Measurements from ENCODE around the gene EBI3. TPM values are rescaled to one million over a fixed set of nuclear protein-coding genes. Genes with fewer than 3 reads are reported as not detected.

Gene EBI3
- total and polyA plus RNA-seq, 2 of the 8 experiments (the other 6 are each of a cell fraction or from before 2014, with no cell fraction given) = 0.99 to 8.4 TPM

DNA sequence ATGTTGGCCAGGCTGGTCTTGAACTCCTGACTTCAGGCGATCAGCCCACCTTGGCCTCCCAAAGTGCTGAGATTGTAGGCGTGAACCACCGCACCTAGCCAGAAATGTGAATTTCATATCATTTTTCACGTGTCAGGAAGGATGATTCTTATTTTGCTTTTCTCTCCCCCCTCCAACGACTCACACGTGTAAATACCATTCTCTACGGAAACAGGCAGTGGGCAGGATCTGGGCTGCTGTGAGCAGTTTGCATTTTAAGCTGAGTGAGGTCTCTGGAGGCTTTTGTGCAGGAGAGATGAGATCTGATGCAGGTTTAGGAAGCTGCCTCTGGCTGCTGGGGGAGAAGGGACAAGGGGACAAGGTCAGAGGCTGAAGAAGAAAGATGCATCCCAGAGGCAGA, 35.0 kb upstream of the EBI3 start:
- ChIA-PET CTCF (ENCODE audit: partially characterized antibody) (interaction anchor here (0.5 to 4.4 kb wide), 5 partner anchors 27 to 869 kb away, joined by 3 to 18 read pairs (median 3); no protein-coding TSS in a partner anchor), POLR2A (ENCODE audit: partially characterized antibody) (no interaction called here)
- WGBS, 2 experiments (ENCODE audit: extremely low coverage in 1 of 2, insufficient coverage in 1 of 2, insufficient read length in 1 of 2, insufficient replicate concordance in 2 of 2, low coverage in 1 of 2, low lambda C conversion rate in 2 of 2, missing lambda C conversion rate in 1 of 2) = 75% methylated on average over 7 of the region's 7 CpGs; no CpG with 5 or more reads in 1 of the 2 experiments
- TF ChIP-seq CTBP2 (IDR thresholded peaks at IDR 0.05; ENCODE audit: borderline replicate concordance, insufficient read depth, insufficient read length, low read length) = no peak

More for the DNA sequence above, 35.0 kb upstream of the EBI3 start:
- H4K91ac ChIP-seq (replicated peaks; ENCODE audit: insufficient read length, low read length) = no peak overlapping the region
- H3K27ac ChIP-seq (ENCODE audit: low read depth, low read length) = no peak overlapping the region
- no peak overlapping the region for H2AK5ac ChIP-seq (ENCODE audit: low read depth, low read length)
- no peak for FAIRE-seq
- no peak overlapping the region for H2BK15ac ChIP-seq (ENCODE audit: low read length)
- no peak overlapping the region for H2BK120ac ChIP-seq (replicated peaks; ENCODE audit: low read depth, low read length)
- H2BK5ac ChIP-seq (ENCODE audit: low read depth, low read length) = no peak overlapping the region
- DNase-seq (ENCODE audit: low read depth in 1 of 2, low spot score in 2 of 2) = no peak
- no peaks in the 10 kb centered on the region for H3K9me3 ChIP-seq (ENCODE audit: insufficient read depth in 2 of 2, low read depth in 1 of 2, low read length in 1 of 2)
- no peak overlapping the region for H3K23ac ChIP-seq (ENCODE audit: insufficient read length)
- no peak overlapping the region for H3K4me2 ChIP-seq (ENCODE audit: insufficient read depth in 1 of 2, low read depth in 2 of 2, low read length in 2 of 2)
- H3K9ac ChIP-seq (replicated peaks in 1 of 4; ENCODE audit: extremely low read depth in 1 of 4, low read depth in 3 of 4, low read length in 3 of 4) = no peak overlapping the region
- H3K4ac ChIP-seq (replicated peaks; ENCODE audit: insufficient read length, low read depth, low read length) = no peak overlapping the region
- no peak overlapping the region for H2AFZ ChIP-seq (ENCODE audit: low read length)
- H3K79me1 ChIP-seq (ENCODE audit: low read depth, low read length) = no peaks in the 10 kb centered on the region
- no peak overlapping the region for H3K14ac ChIP-seq (ENCODE audit: insufficient read length)
- H3K27me3 ChIP-seq (replicated peaks in 1 of 4; ENCODE audit: control insufficient read depth in 3 of 4, extremely low read depth in 1 of 4, insufficient read depth in 3 of 4, low read length in 3 of 4) = peaks cover 0 to 7% (median 3%) of the 10 kb centered on the region in 4 experiments; a peak in 2 of 7 replicates
- H3K4me1 ChIP-seq (replicated peaks in 1 of 4; ENCODE audit: control insufficient read depth in 3 of 4, insufficient read depth in 4 of 4, low read length in 3 of 4) = peaks cover 0 to 2% (median 0%) of the 10 kb centered on the region in 4 experiments; a peak in 3 of 7 replicates
- H4K5ac ChIP-seq (ENCODE audit: insufficient read length, low read depth, low read length) = no peak overlapping the region
- H2BK12ac ChIP-seq (ENCODE audit: low read depth, low read length) = no peak overlapping the region
- no peaks in the 10 kb centered on the region for H3K79me2 ChIP-seq (ENCODE audit: control insufficient read depth in 1 of 2, insufficient read depth in 2 of 2, low read length in 2 of 2)
- H3K4me3 ChIP-seq (ENCODE audit: extremely low read depth in 1 of 4, insufficient read depth in 2 of 4, low read depth in 3 of 4, low read length in 4 of 4) = no peak overlapping the region
- H3K56ac ChIP-seq (replicated peaks; ENCODE audit: insufficient read length, low read depth, low read length) = no peak overlapping the region
- H4K20me1 ChIP-seq (replicated peaks in 1 of 2; ENCODE audit: control insufficient read depth in 1 of 2, insufficient read depth in 2 of 2, low read length in 2 of 2) = no peaks in the 10 kb centered on the region
- H2BK20ac ChIP-seq (ENCODE audit: low read length) = no peak overlapping the region
- no peak overlapping the region for H3K18ac ChIP-seq (ENCODE audit: extremely low read depth, low read length)
- H3K36me3 ChIP-seq (ENCODE audit: control insufficient read depth in 2 of 4, insufficient read depth in 4 of 4, low read length in 3 of 4) = no peaks in the 10 kb centered on the region
- peaks cover 4% of the 10 kb centered on the region for H3K23me2 ChIP-seq (ENCODE audit: low read depth, low read length)
- no peak overlapping the region for H4K8ac ChIP-seq (ENCODE audit: extremely low read depth, insufficient read depth, low read length)

Measured in H1 (cell line).